M059J (cell line): ENCODE measurements around the gene TNS3. TPM values are rescaled to one million over a fixed set of nuclear protein-coding genes. Genes with fewer than 3 reads are reported as not detected.

Experiments
- DNase-seq: peaks from one replicate; pipeline ENCODE4 v3.0.0-alpha.2; 2012; ENCODE audit warnings: low read depth
- total RNA-seq: library from RNA; depleted of rRNA; stranded (reverse); fragments of >200 nt; shearing (Covaris generic); gene quantifications from 2 replicates; pipeline ENCODE4 v1.2.3, GENCODE V29; 2014; rRNA removed

Gene TNS3
- total RNA-seq: 75.0 and 115 TPM in 2 replicates

- peak; percentile 60 for DNase-seq
These were observed at the start of gene TNS3 for GRCh38 chr7:47581804-47582763. Gene TNS3 (minus strand): TSS chr7:47582111. CDS start chr7:47439636, 142,475 bp downstream.

- DNase-seq: no peak
These were observed 49.8 kb upstream of the TNS3 start for GRCh38 chr7:47631711-47632110.

- DNase-seq: no peak
These were observed 45.8 kb upstream of the TNS3 start for GRCh38 chr7:47627580-47628283.

- DNase-seq: no peak
These were observed 44.2 kb upstream of the TNS3 start for GRCh38 chr7:47625861-47626715.

- no peak for DNase-seq
These were observed 42.8 kb upstream of the TNS3 start for GRCh38 chr7:47624689-47625088.

GRCh38 chr7:47622946-47623640 lies 41.2 kb upstream of the TNS3 start:
- peak; percentile 89 for DNase-seq

GRCh38 chr7:47622586-47622945 lies 40.7 kb upstream of the TNS3 start:
- DNase-seq: no peak

GRCh38 chr7:47621979-47622561 lies 40.2 kb upstream of the TNS3 start:
- DNase-seq: no peak

GRCh38 chr7:47621347-47621746 lies 39.4 kb upstream of the TNS3 start:
- no peak for DNase-seq

- no peak for DNase-seq
These were observed 37.9 kb upstream of the TNS3 start for GRCh38 chr7:47619806-47620205.

- no peak for DNase-seq
These were observed 35.2 kb upstream of the TNS3 start for GRCh38 chr7:47617131-47617530.

- DNase-seq: no peak
These were observed 32.5 kb upstream of the TNS3 start for GRCh38 chr7:47614450-47614849.

GRCh38 chr7:47611045-47611511 lies 29.2 kb upstream of the TNS3 start:
- peak; percentile 44 for DNase-seq

- DNase-seq: peak; percentile 85
These were observed 28.7 kb upstream of the TNS3 start for GRCh38 chr7:47610506-47611044.

- peak; percentile 57 for DNase-seq
These were observed 28.0 kb upstream of the TNS3 start for GRCh38 chr7:47609803-47610452.

- DNase-seq: peak; percentile 57
These were observed 24.7 kb upstream of the TNS3 start for GRCh38 chr7:47606593-47607046.

GRCh38 chr7:47605816-47606575 lies 24.1 kb upstream of the TNS3 start:
- DNase-seq: no peak

GRCh38 chr7:47604496-47604890 lies 22.6 kb upstream of the TNS3 start:
- no peak for DNase-seq
